PC-3 (cell line): ENCODE measurements around the gene NHSL1.

ENCODE experiments used
- CTCF ChIP-seq: fragments of 300-600 bp; sonication (generic); conservative IDR thresholded peaks from 2 replicates; pipeline ENCODE4 v1.5.1; 2017; ENCODE audit warnings: antibody characterized with exemption, low read depth, mild to moderate bottlenecking, low read length
- EZH2 ChIP-seq: fragments of 300-600 bp; sonication (generic); IDR thresholded peaks from one replicate; pipeline ENCODE4 v1.6.1; 2017; ENCODE audit warnings: antibody characterized with exemption, mild to moderate bottlenecking, low read length; ENCODE audit not compliant: unreplicated experiment
- EZH2phosphoT487 ChIP-seq: fragments of 300-600 bp; sonication (generic); IDR thresholded peaks from 2 replicates; pipeline ENCODE4 v1.6.1; 2018; ENCODE audit warnings: mild to moderate bottlenecking, antibody characterized with exemption, low read length, borderline replicate concordance

- TF ChIP-seq EZH2 (no peak), CTCF (no peak), EZH2phosphoT487 (no peak)
These were observed 40.6 kb upstream of the NHSL1 start for GRCh38 chr6:138539876-138540275.
